Effector memory CD4-positive, alpha-beta T cell (primary cell): ENCODE results near the gene AK2.

Source experiments
- DNase-seq, 3 donors: peaks; one replicate each; pipeline ENCODE4 v3.0.0-alpha.2; 2020
- H3K27ac ChIP-seq: 2 replicates; pipeline ENCODE4 v1.7.0; 2013; ENCODE audit warnings: mild to moderate bottlenecking, low read length, moderate library complexity; ENCODE audit not compliant: insufficient read depth, poor library complexity, severe bottlenecking
- H3K27me3 ChIP-seq: replicated peaks from 2 replicates; pipeline ENCODE4 v1.7.0; 2013; ENCODE audit warnings: mild to moderate bottlenecking, low read length; ENCODE audit not compliant: insufficient read depth, control insufficient read depth, poor library complexity, severe bottlenecking
- H3K36me3 ChIP-seq: 2 replicates; pipeline ENCODE4 v1.7.0; 2013; ENCODE audit warnings: mild to moderate bottlenecking, low read length, moderate library complexity; ENCODE audit not compliant: control insufficient read depth, insufficient read depth
- H3K4me1 ChIP-seq: 2 replicates; pipeline ENCODE4 v1.7.0; 2013; ENCODE audit warnings: low read length, mild to moderate bottlenecking; ENCODE audit not compliant: control insufficient read depth, insufficient read depth, poor library complexity, severe bottlenecking
- H3K4me3 ChIP-seq: 2 replicates; pipeline ENCODE4 v1.7.0; 2013; ENCODE audit warnings: low read length, low read depth, mild to moderate bottlenecking; ENCODE audit not compliant: insufficient read depth, poor library complexity, severe bottlenecking
- H3K9me3 ChIP-seq: 2 replicates; pipeline ENCODE4 v1.7.0; 2013; ENCODE audit warnings: mild to moderate bottlenecking, low read length, moderate library complexity; ENCODE audit not compliant: control insufficient read depth

AK2 gene

GRCh38 chr1:33013791-33014190 lies 22.9 kb downstream of the AK2 start:
- DNase-seq = no peak
- H3K27me3 ChIP-seq = no peaks in the 10 kb centered on the region
- H3K4me3 ChIP-seq = no peak overlapping the region
- no peaks in the 10 kb centered on the region for H3K4me1 ChIP-seq
- no peak overlapping the region for H3K27ac ChIP-seq
- H3K36me3 ChIP-seq = peaks cover 60% of the 10 kb centered on the region
- no peaks in the 10 kb centered on the region for H3K9me3 ChIP-seq

DNA sequence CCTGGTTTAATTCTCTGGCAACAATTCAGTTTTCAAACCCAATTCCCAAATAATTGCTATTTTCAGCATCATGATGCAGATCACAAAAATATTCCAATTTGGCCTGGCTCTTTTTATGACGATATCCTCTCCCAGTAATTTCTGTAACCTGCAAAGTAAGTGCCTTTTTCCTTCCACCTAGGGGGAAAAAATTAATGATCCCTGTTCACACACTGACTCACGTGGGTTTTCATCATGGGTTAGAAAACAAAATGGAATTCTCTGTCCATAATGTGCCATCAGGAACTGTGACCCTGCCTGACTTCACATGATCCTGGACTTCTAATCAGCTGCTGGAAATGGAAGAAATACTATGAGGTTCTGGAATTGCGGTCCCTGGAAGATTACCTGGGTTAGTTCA lies 24.5 kb downstream of the AK2 start:
- H3K27ac ChIP-seq = no peak overlapping the region
- H3K9me3 ChIP-seq = no peaks in the 10 kb centered on the region
- H3K27me3 ChIP-seq = no peaks in the 10 kb centered on the region
- H3K4me1 ChIP-seq = no peaks in the 10 kb centered on the region
- no peak for DNase-seq
- peaks cover 52% of the 10 kb centered on the region for H3K36me3 ChIP-seq
- H3K4me3 ChIP-seq = no peak overlapping the region

DNA sequence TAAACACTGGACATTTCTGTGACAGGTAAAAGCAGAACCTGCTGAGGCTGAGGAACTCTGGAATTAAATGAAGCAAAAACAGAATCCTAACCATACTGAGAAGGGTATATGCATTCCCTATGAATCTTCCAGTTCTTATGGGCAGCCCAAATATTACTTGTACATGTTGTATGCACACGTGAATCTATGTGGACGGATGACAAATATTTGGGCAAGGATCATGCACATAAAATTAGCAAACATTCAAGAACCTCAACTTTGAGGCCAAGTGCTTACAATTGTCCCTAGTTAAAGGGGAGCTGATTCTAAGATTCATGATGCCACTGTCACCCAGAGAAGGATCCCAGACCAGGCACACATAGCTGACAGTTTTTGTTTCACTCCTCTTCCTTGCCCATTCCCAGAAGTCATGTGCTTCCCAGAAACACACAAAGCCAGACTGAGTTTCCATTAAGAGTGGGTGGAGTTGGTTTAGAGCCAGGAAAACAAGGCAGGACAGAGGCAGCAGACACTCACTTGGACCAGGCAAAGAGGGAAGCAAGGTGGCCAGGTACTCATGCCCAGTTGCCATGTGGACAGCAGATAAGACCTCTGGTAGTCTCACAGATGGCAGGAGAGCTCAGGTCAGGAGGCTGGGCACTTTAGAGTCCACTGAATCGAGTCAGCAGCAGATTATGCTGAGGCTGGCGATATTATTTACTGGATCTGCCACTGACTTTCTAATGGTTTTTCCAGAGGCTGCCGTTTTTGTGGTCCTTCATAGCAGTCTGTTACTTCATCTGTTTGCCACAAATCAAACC lies 25.6 kb downstream of the AK2 start:
- Histone ChIP-seq H3K27me3 (no peaks in the 10 kb centered on the region), H3K4me3 (no peak overlapping the region), H3K4me1 (no peaks in the 10 kb centered on the region), H3K9me3 (no peaks in the 10 kb centered on the region), H3K36me3 (peaks cover 50% of the 10 kb centered on the region), H3K27ac (no peak overlapping the region)
- DNase-seq = no peak

DNA sequence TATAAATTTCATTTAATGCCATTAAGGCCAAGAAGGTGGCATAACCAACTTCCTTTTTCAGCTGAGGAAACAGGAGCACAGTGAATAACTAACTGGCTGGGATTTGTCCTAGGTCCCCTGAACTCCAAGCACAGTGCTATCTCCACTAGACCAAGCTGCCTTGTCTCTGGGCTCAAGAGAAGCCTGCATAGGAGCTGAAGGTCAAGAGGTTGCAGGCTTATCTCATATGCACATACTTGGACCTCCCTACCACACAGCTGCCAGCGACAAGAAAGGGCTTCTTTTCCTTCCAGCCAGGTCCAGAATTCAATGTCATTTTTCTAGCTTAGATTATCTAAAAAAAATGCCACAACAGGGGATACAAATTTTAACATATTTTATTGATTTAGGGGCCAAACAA lies 27.1 kb downstream of the AK2 start:
- H3K27ac ChIP-seq = no peak overlapping the region
- no peaks in the 10 kb centered on the region for H3K27me3 ChIP-seq
- DNase-seq = no peak
- peaks cover 45% of the 10 kb centered on the region for H3K36me3 ChIP-seq
- no peaks in the 10 kb centered on the region for H3K9me3 ChIP-seq
- no peaks in the 10 kb centered on the region for H3K4me1 ChIP-seq
- no peak overlapping the region for H3K4me3 ChIP-seq

DNA sequence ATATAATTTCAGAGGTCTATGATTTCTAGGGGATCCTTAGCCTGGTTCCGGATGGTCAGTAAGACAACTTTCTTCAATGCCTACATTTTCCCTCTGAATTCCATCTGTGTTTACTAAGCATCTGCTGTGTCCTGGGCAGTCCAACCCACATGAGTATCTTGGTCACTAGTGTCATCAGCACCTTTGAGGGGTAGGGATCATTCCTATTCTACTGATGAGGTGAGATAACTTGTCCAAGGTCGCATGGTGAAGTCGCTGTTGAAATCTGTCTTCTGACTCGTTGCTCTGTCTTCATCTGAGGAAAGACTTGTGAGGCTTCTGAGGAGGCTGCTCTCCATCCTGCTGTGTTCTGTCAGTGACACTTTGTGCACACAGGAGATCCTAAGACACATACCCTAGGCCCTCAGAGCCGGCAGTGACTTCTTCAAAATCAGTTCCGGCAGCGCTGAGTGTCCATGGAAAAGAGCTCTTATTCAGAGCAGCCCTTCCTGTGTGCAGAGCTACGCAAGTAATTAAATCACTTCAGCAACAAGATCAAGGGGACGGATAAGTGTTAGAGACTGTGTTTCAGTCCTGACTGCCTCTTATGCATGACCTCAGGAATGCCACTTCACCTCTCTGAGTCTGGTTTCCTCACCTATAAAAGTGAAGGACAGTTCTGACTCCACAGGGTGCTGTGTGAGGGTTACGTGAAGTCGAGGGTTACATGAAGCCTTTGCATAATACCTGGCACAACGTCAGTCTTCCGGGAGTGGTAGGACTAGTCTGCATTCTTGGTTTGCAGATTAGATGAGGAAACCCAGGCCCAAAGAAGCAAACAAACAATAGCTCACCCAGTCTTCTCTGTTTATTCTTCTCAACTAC lies 28.4 kb downstream of the AK2 start:
- Histone ChIP-seq H3K27ac (no peak overlapping the region), H3K4me3 (no peak overlapping the region), H3K9me3 (no peaks in the 10 kb centered on the region), H3K36me3 (peaks cover 36% of the 10 kb centered on the region), H3K27me3 (no peaks in the 10 kb centered on the region), H3K4me1 (no peaks in the 10 kb centered on the region)
- DNase-seq = no peak

- H3K9me3 ChIP-seq = no peaks in the 10 kb centered on the region
- no peaks in the 10 kb centered on the region for H3K27me3 ChIP-seq
- no peak overlapping the region for H3K27ac ChIP-seq
- H3K4me1 ChIP-seq = no peaks in the 10 kb centered on the region
- no peak for DNase-seq
- peaks cover 27% of the 10 kb centered on the region for H3K36me3 ChIP-seq
- H3K4me3 ChIP-seq = no peak overlapping the region
Observed at GRCh38 chr1:33007190-33008050, 29.3 kb downstream of the AK2 start.

DNA sequence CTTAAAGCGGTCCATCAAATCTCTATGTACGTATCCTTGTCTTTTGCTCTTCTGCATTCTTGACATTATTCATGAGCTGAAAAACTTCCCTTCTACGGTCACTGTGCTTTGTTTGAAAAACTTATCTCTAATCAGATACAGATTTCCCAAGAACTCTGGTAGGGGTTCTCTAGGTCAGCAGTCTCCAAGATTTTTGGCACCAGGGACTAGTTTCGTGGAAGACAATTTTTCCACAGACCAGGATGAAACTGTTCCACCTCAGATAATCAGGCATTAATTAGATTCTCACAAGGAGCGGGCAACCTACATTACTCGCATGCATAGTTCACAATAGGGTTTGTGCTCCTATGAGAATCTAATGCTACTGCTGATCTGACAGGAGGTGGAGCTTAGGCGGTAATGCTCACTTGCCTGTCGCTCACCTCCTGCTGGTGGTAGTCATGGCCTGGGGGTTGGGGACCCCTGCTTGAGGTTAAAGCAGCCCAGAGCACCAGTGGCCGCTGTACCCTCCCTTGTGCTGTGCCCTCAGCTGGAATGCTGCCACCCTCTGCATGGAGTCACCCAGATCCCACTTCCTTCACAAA lies 30.8 kb downstream of the AK2 start:
- no peak for DNase-seq
- Histone ChIP-seq H3K27ac (no peak overlapping the region), H3K4me1 (no peaks in the 10 kb centered on the region), H3K36me3 (peaks cover 12% of the 10 kb centered on the region), H3K9me3 (no peaks in the 10 kb centered on the region), H3K27me3 (no peaks in the 10 kb centered on the region), H3K4me3 (no peak overlapping the region)

GRCh38 chr1:33005117-33005837 lies 31.4 kb downstream of the AK2 start:
- Histone ChIP-seq H3K4me3 (no peak overlapping the region), H3K9me3 (no peaks in the 10 kb centered on the region), H3K36me3 (peaks cover 8% of the 10 kb centered on the region), H3K27me3 (no peaks in the 10 kb centered on the region), H3K27ac (no peak overlapping the region), H3K4me1 (no peaks in the 10 kb centered on the region)
- DNase-seq = no peak

GRCh38 chr1:33004613-33005012 lies 32.1 kb downstream of the AK2 start:
- no peak for DNase-seq

More at GRCh38 chr1:33004613-33005012, 32.1 kb downstream of the AK2 start:
- no peak overlapping the region for H3K27ac ChIP-seq
- no peaks in the 10 kb centered on the region for H3K27me3 ChIP-seq
- H3K4me3 ChIP-seq = no peak overlapping the region
- peaks cover 8% of the 10 kb centered on the region for H3K36me3 ChIP-seq
- no peaks in the 10 kb centered on the region for H3K4me1 ChIP-seq
- H3K9me3 ChIP-seq = no peaks in the 10 kb centered on the region
